Activated CD4-positive, alpha-beta memory T cell treated with anti-CD3 and anti-CD28 coated beads for 36 hours (primary cell): ENCODE data around the gene TFIP11. TPM values are rescaled to one million over a fixed set of nuclear protein-coding genes. Genes with fewer than 3 reads are reported as not detected.

ENCODE experiments used
- CTCF ChIA-PET: fragments of 350-600 bp; sonication (Branson Sonifier 250); formaldehyde crosslinking; loops from one replicate; lab custom pipeline; 2021; ENCODE audit warnings: antibody characterized with exemption, inconsistent platforms; lab: Charles Lee
- POLR2A ChIA-PET: fragments of 350-600 bp; sonication (Branson Sonifier 250); formaldehyde crosslinking; loops from one replicate; lab custom pipeline; 2021; ENCODE audit warnings: antibody characterized with exemption; lab: Charles Lee
- DNase-seq: peaks from one replicate; pipeline ENCODE4 v3.0.0-alpha.2; 2020
- H3K27ac Mint-ChIP-seq: one replicate; pipeline ENCODE4 v1.8.0; 2021; ENCODE audit warnings: mixed read lengths
- H3K27me3 Mint-ChIP-seq: one replicate; pipeline ENCODE4 v1.8.0; 2021; ENCODE audit warnings: mixed read lengths
- H3K36me3 Mint-ChIP-seq: one replicate; pipeline ENCODE4 v1.8.0; 2021; ENCODE audit warnings: mixed read lengths
- H3K4me1 Mint-ChIP-seq: one replicate; pipeline ENCODE4 v1.8.0; 2021; ENCODE audit warnings: low read depth, mixed read lengths
- H3K4me3 Mint-ChIP-seq: one replicate; pipeline ENCODE4 v1.8.0; 2021; ENCODE audit warnings: mild to moderate bottlenecking, mixed read lengths
- H3K9me3 Mint-ChIP-seq: one replicate; pipeline ENCODE4 v1.8.0; 2021; ENCODE audit warnings: mixed read lengths
- intact Hi-C: fragments of 100-400 bp; cut with micrococcal nuclease; formaldehyde crosslinking; loops from one replicate; pipeline ENCODE4 v1.15.1; 2023
- total RNA-seq, 2 experiments: library from RNA; stranded (reverse); gene quantifications; one replicate each; pipeline ENCODE4 v1.2.3, GENCODE V29; 2021

The TFIP11 gene
- total RNA-seq, 2 experiments from 2014 or later: 41.1 to 43.0 TPM

- Mint-ChIP-seq H3K4me1 (no peaks in the 10 kb centered on the region), H3K4me3 (no peak overlapping the region), H3K9me3 (no peaks in the 10 kb centered on the region), H3K27me3 (no peaks in the 10 kb centered on the region), H3K27ac (no peak overlapping the region), H3K36me3 (peaks cover 8% of the 10 kb centered on the region)
- CTCF ChIA-PET: interaction anchor here (1.2 to 1.3 kb wide), 2 partner anchors 11 to 40 kb away, joined by 3 to 4 read pairs; no protein-coding TSS in a partner anchor
- intact Hi-C loops: no loop called here
- POLR2A ChIA-PET: no interaction called here
- no peak for DNase-seq
Measured at GRCh38 chr22:26522592-26522991, 10.3 kb upstream of the TFIP11 start.

- Mint-ChIP-seq H3K4me3 (no peak overlapping the region), H3K4me1 (no peaks in the 10 kb centered on the region), H3K27ac (no peak overlapping the region), H3K9me3 (no peaks in the 10 kb centered on the region), H3K27me3 (no peaks in the 10 kb centered on the region), H3K36me3 (peaks cover 8% of the 10 kb centered on the region)
- intact Hi-C loops: no loop called here
- ChIA-PET POLR2A (no interaction called here), CTCF (no interaction called here)
- no peak for DNase-seq
Measured at GRCh38 chr22:26522012-26522411, 9.7 kb upstream of the TFIP11 start.

- DNase-seq: no peak
- ChIA-PET CTCF (interaction anchor here (0.8 kb wide), 1 partner anchor 14 kb away, joined by 3 read pairs; no protein-coding TSS in a partner anchor), POLR2A (no interaction called here)
- Mint-ChIP-seq H3K9me3 (no peaks in the 10 kb centered on the region), H3K4me3 (no peak overlapping the region), H3K4me1 (peaks cover 18% of the 10 kb centered on the region), H3K27me3 (no peaks in the 10 kb centered on the region), H3K27ac (no peak overlapping the region), H3K36me3 (no peaks in the 10 kb centered on the region)
- intact Hi-C loops: no loop called here
Measured at GRCh38 chr22:26517429-26517828, 5.2 kb upstream of the TFIP11 start.

GRCh38 chr22:26516503-26516902 lies 4.2 kb upstream of the TFIP11 start:
- Mint-ChIP-seq H3K4me1 (peaks cover 25% of the 10 kb centered on the region), H3K4me3 (no peak overlapping the region), H3K27ac (no peak overlapping the region), H3K36me3 (no peaks in the 10 kb centered on the region), H3K27me3 (no peaks in the 10 kb centered on the region), H3K9me3 (no peaks in the 10 kb centered on the region)
- ChIA-PET CTCF (interaction anchor here (0.5 kb wide), 1 partner anchor 121 kb away, joined by 3 read pairs; no protein-coding TSS in a partner anchor), POLR2A (interaction anchor here (0.6 kb wide), 1 partner anchor 108 kb away, joined by 3 read pairs; no protein-coding TSS in a partner anchor)
- no peak for DNase-seq
- intact Hi-C loops: no loop called here

GRCh38 chr22:26515931-26516330 lies 3.7 kb upstream of the TFIP11 start:
- ChIA-PET CTCF (interaction anchor here (0.5 to 1.3 kb wide), 2 partner anchors 54 to 121 kb away, joined by 3 read pairs; no protein-coding TSS in a partner anchor), POLR2A (interaction anchor here (0.6 kb wide), 1 partner anchor 109 kb away, joined by 3 read pairs; no protein-coding TSS in a partner anchor)
- Mint-ChIP-seq H3K9me3 (no peaks in the 10 kb centered on the region), H3K27ac (no peak overlapping the region), H3K36me3 (no peaks in the 10 kb centered on the region), H3K4me1 (peaks cover 31% of the 10 kb centered on the region), H3K4me3 (no peak overlapping the region), H3K27me3 (no peaks in the 10 kb centered on the region)
- no peak for DNase-seq
- intact Hi-C loops: no loop called here

GRCh38 chr22:26514419-26515161 lies 2.3 kb upstream of the TFIP11 start:
- POLR2A ChIA-PET: no interaction called here
- peaks cover 4% of the 10 kb centered on the region for H3K36me3 Mint-ChIP-seq
- H3K27me3 Mint-ChIP-seq: no peaks in the 10 kb centered on the region
- no peak overlapping the region for H3K27ac Mint-ChIP-seq
- intact Hi-C loops: no loop called here
- no peak for DNase-seq
- H3K9me3 Mint-ChIP-seq: no peaks in the 10 kb centered on the region
- no peak overlapping the region for H3K4me3 Mint-ChIP-seq
- CTCF ChIA-PET: interaction anchor here (1.3 to 1.4 kb wide), 2 partner anchors 12 to 53 kb away, joined by 3 to 5 read pairs; no protein-coding TSS in a partner anchor
- H3K4me1 Mint-ChIP-seq: peaks cover 37% of the 10 kb centered on the region

- no peak overlapping the region for H3K27ac Mint-ChIP-seq
- intact Hi-C loops: no loop called here
- H3K4me3 Mint-ChIP-seq: peak overlapping the region; percentile 98
- peaks cover 37% of the 10 kb centered on the region for H3K4me1 Mint-ChIP-seq
- H3K9me3 Mint-ChIP-seq: no peaks in the 10 kb centered on the region
- ChIA-PET CTCF (interaction anchor here (1.2 to 1.5 kb wide), 3 partner anchors 11 to 35 kb away, joined by 3 to 5 read pairs (median 5); partner anchors contain the start of genes HPS4 and SRRD), POLR2A (no interaction called here)
- no peak for DNase-seq
- H3K36me3 Mint-ChIP-seq: peaks cover 10% of the 10 kb centered on the region
- no peaks in the 10 kb centered on the region for H3K27me3 Mint-ChIP-seq
Measured at GRCh38 chr22:26513838-26514237, 1.6 kb upstream of the TFIP11 start.

GRCh38 chr22:26508148-26508547 lies 4.1 kb downstream of the TFIP11 start:
- H3K27ac Mint-ChIP-seq: no peak overlapping the region
- no peaks in the 10 kb centered on the region for H3K9me3 Mint-ChIP-seq
- peaks cover 37% of the 10 kb centered on the region for H3K4me1 Mint-ChIP-seq
- intact Hi-C loops: no loop called here
- peaks cover 37% of the 10 kb centered on the region for H3K36me3 Mint-ChIP-seq
- H3K27me3 Mint-ChIP-seq: no peaks in the 10 kb centered on the region
- ChIA-PET CTCF (no interaction called here), POLR2A (no interaction called here)
- no peak overlapping the region for H3K4me3 Mint-ChIP-seq
- DNase-seq: no peak

GRCh38 chr22:26503758-26504157 lies 8.5 kb downstream of the TFIP11 start:
- Mint-ChIP-seq H3K9me3 (no peaks in the 10 kb centered on the region), H3K36me3 (peaks cover 55% of the 10 kb centered on the region), H3K27me3 (no peaks in the 10 kb centered on the region), H3K4me1 (peaks cover 20% of the 10 kb centered on the region), H3K4me3 (no peak overlapping the region), H3K27ac (peak overlapping the region; percentile 87)
- no peak for DNase-seq
- POLR2A ChIA-PET: interaction anchor here (0.8 to 1.2 kb wide), 3 partner anchors 20 to 169 kb away, joined by 3 to 5 read pairs (median 3); partner anchors contain the start of genes HPS4 and SRRD
- CTCF ChIA-PET: interaction anchor here (0.7 to 6.3 kb wide), 15 partner anchors 9 to 167 kb away, joined by 3 to 46 read pairs (median 5); partner anchors contain the start of genes HPS4, SRRD and TFIP11
- intact Hi-C loops: loop anchor here (5.0 kb wide), 2 partner anchors 89 to 169 kb away; partner anchors contain the start of gene TPST2

- intact Hi-C loops: loop anchor here (5.0 kb wide), 2 partner anchors 89 to 169 kb away; partner anchors contain the start of gene TPST2
- no peaks in the 10 kb centered on the region for H3K27me3 Mint-ChIP-seq
- no peaks in the 10 kb centered on the region for H3K9me3 Mint-ChIP-seq
- ChIA-PET POLR2A (interaction anchor here (1.0 to 1.2 kb wide), 2 partner anchors 20 to 169 kb away, joined by 3 to 5 read pairs; partner anchors contain the start of genes HPS4 and SRRD), CTCF (interaction anchor here (0.7 to 6.3 kb wide), 23 partner anchors 8 to 170 kb away, joined by 3 to 46 read pairs (median 4); partner anchors contain the start of genes HPS4, SRRD and TFIP11)
- H3K4me1 Mint-ChIP-seq: peaks cover 20% of the 10 kb centered on the region
- H3K4me3 Mint-ChIP-seq: no peak overlapping the region
- peak overlapping the region; percentile 87 for H3K27ac Mint-ChIP-seq
- peaks cover 58% of the 10 kb centered on the region for H3K36me3 Mint-ChIP-seq
- DNase-seq: peak; percentile 75
Measured at GRCh38 chr22:26502688-26503561, 9.3 kb downstream of the TFIP11 start.

- H3K9me3 Mint-ChIP-seq: no peaks in the 10 kb centered on the region
- H3K4me1 Mint-ChIP-seq: peaks cover 20% of the 10 kb centered on the region
- peak overlapping the region; percentile 21 for H3K27ac Mint-ChIP-seq
- no peaks in the 10 kb centered on the region for H3K27me3 Mint-ChIP-seq
- CTCF ChIA-PET: interaction anchor here (1.1 to 6.3 kb wide), 11 partner anchors 10 to 171 kb away, joined by 3 to 46 read pairs (median 5); partner anchors contain the start of genes HPS4, SRRD and TFIP11
- H3K36me3 Mint-ChIP-seq: peaks cover 59% of the 10 kb centered on the region
- intact Hi-C loops: loop anchor here (5.0 kb wide), 2 partner anchors 90 to 170 kb away; partner anchors contain the start of gene TPST2
- no peak overlapping the region for H3K4me3 Mint-ChIP-seq
- no peak for DNase-seq
- POLR2A ChIA-PET: no interaction called here
Measured at GRCh38 chr22:26501996-26502395, 10.3 kb downstream of the TFIP11 start.
